Panc1 (cell line): ENCODE data around the gene SREBF2. TPM values are rescaled to one million over a fixed set of nuclear protein-coding genes. Genes with fewer than 3 reads are reported as not detected.

Experiments
- ATAC-seq: fragments of 200-7000 bp; cut with Tn5 transposase; 2 replicates; pipeline ENCODE4 v1.9.1; 2020; ENCODE audit warnings: mild to moderate bottlenecking, moderate library complexity
- BruUV-seq: library from RNA; stranded (reverse); fragments of 400-500 nt; replicated peaks from 2 replicates; lab custom pipeline; 2021; lab: Mats Ljungman, UMichigan
- CTCF ChIA-PET: fragments of 300-600 bp; sonication (Branson Sonifier 250); formaldehyde crosslinking; loops from one replicate; lab custom pipeline; 2022; ENCODE audit warnings: antibody characterized with exemption; lab: Charles Lee
- POLR2A ChIA-PET: fragments of 300-600 bp; sonication (Branson Sonifier 250); formaldehyde crosslinking; loops from one replicate; lab custom pipeline; 2022; ENCODE audit warnings: antibody characterized with exemption; lab: Charles Lee
- DNase-seq: peaks from one replicate; pipeline ENCODE4 v3.0.0-alpha.2; 2010; ENCODE audit warnings: low read depth, low spot score
- H3K27ac ChIP-seq: 2 replicates; pipeline ENCODE4 v1.5.1; 2011; ENCODE audit warnings: mild to moderate bottlenecking, low read length, inconsistent platforms
- H3K27me3 ChIP-seq: fragments of 200-500 bp; sonication (Bioruptor generic); 2 replicates; pipeline ENCODE4 v1.6.0; 2014; ENCODE audit warnings: low read length, inconsistent platforms; ENCODE audit not compliant: control insufficient read depth, insufficient read depth
- H3K36me3 ChIP-seq: fragments of 200-500 bp; sonication (Bioruptor generic); 2 replicates; pipeline ENCODE4 v1.5.1; 2014; ENCODE audit warnings: inconsistent platforms, mild to moderate bottlenecking, low read length, moderate library complexity; ENCODE audit not compliant: control insufficient read depth, insufficient read depth
- H3K4me1 ChIP-seq: 2 replicates; pipeline ENCODE4 v1.5.1; 2011; ENCODE audit warnings: inconsistent platforms, mild to moderate bottlenecking, low read length, moderate library complexity; ENCODE audit not compliant: control insufficient read depth, insufficient read depth
- H3K4me3 ChIP-seq, 2 experiments: 2 replicates each; pipeline ENCODE4 v1.5.1; 2011 to 2012; ENCODE audit warnings: low read depth in 2 of 2, low read length in 2 of 2, mild to moderate bottlenecking in 2 of 2, inconsistent platforms in 1 of 2, moderate library complexity in 1 of 2
- H3K9me3 ChIP-seq: fragments of 200-500 bp; sonication (Bioruptor generic); 2 replicates; pipeline ENCODE4 v1.5.1; 2014; ENCODE audit warnings: low read depth, mild to moderate bottlenecking, inconsistent platforms, low read length, moderate library complexity; ENCODE audit not compliant: control insufficient read depth, insufficient read depth
- POLR2AphosphoS5 ChIP-seq: IDR thresholded peaks from 2 replicates; pipeline ENCODE4 v1.6.1; 2012; ENCODE audit warnings: mild to moderate bottlenecking, low read depth, low read length, moderate library complexity
- REST ChIP-seq, 2 experiments: IDR thresholded peaks; 2 replicates each; pipeline ENCODE4 v1.6.1; 2011 to 2012; ENCODE audit warnings: low read depth in 2 of 2, control low read depth in 1 of 2, low read length in 1 of 2, mild to moderate bottlenecking in 1 of 2, moderate library complexity in 1 of 2; ENCODE audit not compliant: insufficient read depth in 1 of 2
- SIN3A ChIP-seq: IDR thresholded peaks from 2 replicates; pipeline ENCODE4 v1.6.1; 2012; ENCODE audit warnings: low read depth, mild to moderate bottlenecking, low read length, moderate library complexity, borderline replicate concordance; ENCODE audit not compliant: insufficient read depth
- TCF7L2 ChIP-seq: IDR thresholded peaks from 2 replicates; pipeline ENCODE4 v1.6.1; 2011; ENCODE audit warnings: mild to moderate bottlenecking, low read depth, low read length, inconsistent platforms
- in situ Hi-C: cut with HindIII; loops from 2 replicates; pipeline ENCODE4 v1.10.0; 2016; ENCODE audit warnings: low sequenced_read_pairs, low pct_unique_long_range_greater_than_20kb
- intact Hi-C: fragments of 100-400 bp; cut with micrococcal nuclease; formaldehyde crosslinking; loops from one replicate; pipeline ENCODE4 v1.10.0; 2022; ENCODE audit not compliant: unreplicated experiment
- total RNA-seq: library from RNA; stranded (reverse); gene quantifications from one replicate; pipeline ENCODE4 v1.2.1, GENCODE V29; 2021; ENCODE audit not compliant: unreplicated experiment
- TF ChIP-seq, protein P1 (sequence below): fragments of 450-650 bp; IDR thresholded peaks from 2 replicates; pipeline ENCODE4 v1.5.1; 2017; ENCODE audit warnings: mild to moderate bottlenecking

SREBF2 gene
- total RNA-seq, 1 experiment from 2014 or later: 73.0 TPM

DNA sequence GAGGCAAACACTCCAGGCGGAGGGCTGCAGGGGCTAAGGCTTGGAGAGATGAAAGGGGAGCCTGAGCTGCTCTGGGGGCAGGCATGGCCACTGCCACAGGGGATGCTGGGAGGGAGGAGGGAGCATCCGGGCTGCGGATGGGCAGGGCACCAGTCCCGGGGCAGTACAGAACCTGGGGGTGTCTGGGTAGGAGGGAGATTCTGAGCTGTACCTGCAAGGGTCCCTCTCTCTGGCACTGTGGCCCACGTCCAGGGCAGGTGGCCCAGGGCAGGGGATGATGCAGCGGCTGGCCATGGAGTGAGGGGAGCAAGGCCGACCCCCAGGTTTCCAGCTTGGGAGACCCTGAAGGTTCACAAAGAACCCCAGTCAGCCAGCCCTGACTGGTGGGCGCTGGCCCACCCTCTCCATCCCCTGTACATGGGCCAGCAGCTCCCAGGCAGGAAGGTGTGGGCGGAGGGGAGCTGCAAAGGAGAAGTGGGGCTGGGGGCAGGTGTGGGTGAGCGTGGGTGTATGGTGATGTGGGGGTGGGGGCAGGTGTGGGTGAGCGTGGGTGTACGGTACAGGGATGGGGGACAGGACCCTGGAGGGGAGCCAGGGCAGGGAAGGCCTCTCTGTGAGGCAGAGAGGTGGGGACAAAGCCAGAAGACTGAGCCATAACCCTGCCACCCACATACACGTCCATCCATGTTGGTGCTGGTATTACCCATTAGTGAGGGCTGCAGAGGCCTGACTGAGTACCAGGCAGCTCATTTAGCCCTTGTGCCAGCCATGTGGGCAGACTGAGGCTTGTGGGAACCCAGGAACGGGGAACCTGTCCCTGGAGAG lies 95.9 kb downstream of the SREBF2 start:
- Histone ChIP-seq H3K9me3 (no peaks in the 10 kb centered on the region), H3K27me3 (no peaks in the 10 kb centered on the region; the same call in 1 of the 2 replicates), H3K4me1 (no peaks in the 10 kb centered on the region), H3K4me3 (no peak overlapping the region), H3K36me3 (no peaks in the 10 kb centered on the region), H3K27ac (no peak overlapping the region)
- TF ChIP-seq TCF7L2 (no peak), REST (IDR thresholded peaks at IDR 0.05; ENCODE audit: insufficient read depth in 1 of 2, low read depth in 2 of 2, low read length in 1 of 2) (no peak), POLR2AphosphoS5 (no peak), SIN3A (no peak)
- TF ChIP-seq, protein P1, sequence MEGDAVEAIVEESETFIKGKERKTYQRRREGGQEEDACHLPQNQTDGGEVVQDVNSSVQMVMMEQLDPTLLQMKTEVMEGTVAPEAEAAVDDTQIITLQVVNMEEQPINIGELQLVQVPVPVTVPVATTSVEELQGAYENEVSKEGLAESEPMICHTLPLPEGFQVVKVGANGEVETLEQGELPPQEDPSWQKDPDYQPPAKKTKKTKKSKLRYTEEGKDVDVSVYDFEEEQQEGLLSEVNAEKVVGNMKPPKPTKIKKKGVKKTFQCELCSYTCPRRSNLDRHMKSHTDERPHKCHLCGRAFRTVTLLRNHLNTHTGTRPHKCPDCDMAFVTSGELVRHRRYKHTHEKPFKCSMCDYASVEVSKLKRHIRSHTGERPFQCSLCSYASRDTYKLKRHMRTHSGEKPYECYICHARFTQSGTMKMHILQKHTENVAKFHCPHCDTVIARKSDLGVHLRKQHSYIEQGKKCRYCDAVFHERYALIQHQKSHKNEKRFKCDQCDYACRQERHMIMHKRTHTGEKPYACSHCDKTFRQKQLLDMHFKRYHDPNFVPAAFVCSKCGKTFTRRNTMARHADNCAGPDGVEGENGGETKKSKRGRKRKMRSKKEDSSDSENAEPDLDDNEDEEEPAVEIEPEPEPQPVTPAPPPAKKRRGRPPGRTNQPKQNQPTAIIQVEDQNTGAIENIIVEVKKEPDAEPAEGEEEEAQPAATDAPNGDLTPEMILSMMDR: no peak
- POLR2A ChIA-PET: interaction anchor here (0.6 kb wide), 1 partner anchor 96 kb away, joined by 8 read pairs; the partner anchor contains the start of gene SREBF2
- no peak for DNase-seq
- in situ Hi-C loops: no loop called here
- ATAC-seq: peak; percentile 6; the same call in 1 of the 2 replicates
- no TSS peak for BruUV-seq
- CTCF ChIA-PET: interaction anchor here (0.6 kb wide), 1 partner anchor 237 kb away, joined by 5 read pairs; no protein-coding TSS in a partner anchor
- intact Hi-C loops: no loop called here

GRCh38 chr22:41929418-41929810 lies 96.5 kb downstream of the SREBF2 start:
- no TSS peak for BruUV-seq
- H3K9me3 ChIP-seq: no peaks in the 10 kb centered on the region
- ATAC-seq: no peak
- H3K4me3 ChIP-seq: no peak overlapping the region
- intact Hi-C loops (no loop called here), in situ Hi-C loops (no loop called here)
- TF ChIP-seq SIN3A: no peak
- no peak for TF ChIP-seq REST (IDR thresholded peaks at IDR 0.05; ENCODE audit: insufficient read depth in 1 of 2, low read depth in 2 of 2, low read length in 1 of 2)
- TF ChIP-seq POLR2AphosphoS5: no peak
- no peak for TF ChIP-seq TCF7L2
- TF ChIP-seq, protein P1: no peak
- no peaks in the 10 kb centered on the region for H3K4me1 ChIP-seq
- POLR2A ChIA-PET: no interaction called here
- no peak overlapping the region for H3K27ac ChIP-seq
- no peak for DNase-seq
- no peaks in the 10 kb centered on the region; the same call in 1 of the 2 replicates for H3K27me3 ChIP-seq
- H3K36me3 ChIP-seq: no peaks in the 10 kb centered on the region
- CTCF ChIA-PET: interaction anchor here (0.6 kb wide), 1 partner anchor 238 kb away, joined by 5 read pairs; no protein-coding TSS in a partner anchor
